ENCODE results near the gene BBS12.

The BBS12 gene

DNA sequence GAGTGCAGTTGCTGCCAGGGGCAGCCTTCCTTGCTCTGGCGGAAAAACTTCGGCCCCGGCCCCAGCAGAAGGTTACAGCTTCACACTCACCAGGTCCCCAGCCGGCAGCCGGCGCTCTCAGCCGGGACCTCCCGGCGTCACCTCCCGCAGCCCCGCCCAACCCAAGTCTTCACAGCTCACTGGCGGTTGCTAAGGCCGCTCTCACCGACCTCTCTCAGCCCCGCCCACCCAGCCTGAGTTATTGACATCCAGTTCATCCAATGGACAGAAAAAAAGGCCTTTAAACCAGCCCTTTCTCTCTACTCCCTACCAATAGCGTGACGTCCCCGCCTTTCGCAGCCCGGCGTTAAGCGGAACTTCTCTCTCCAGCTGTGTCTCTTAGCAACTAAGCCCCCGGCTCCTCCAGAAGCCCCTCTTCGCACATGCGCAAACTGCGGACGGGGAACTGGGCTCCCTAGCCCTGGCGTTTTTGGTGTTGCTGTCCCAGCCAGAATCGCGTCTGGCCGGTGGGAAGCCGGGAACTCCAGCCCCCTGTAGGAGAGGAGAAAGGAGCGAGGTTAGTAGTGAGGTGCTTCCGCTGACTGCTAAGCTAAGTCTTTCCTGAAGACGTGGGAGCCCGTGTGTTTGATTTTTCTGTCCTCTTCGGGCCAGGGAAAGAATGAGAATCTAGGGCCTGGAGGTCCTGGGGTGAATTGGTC lies at the start of gene BBS12:
Gene BBS12, plus strand, starts transcription at position 376 of the 698 bp plus-strand sequence. CDS start 9,189 bp downstream, outside the sequence.
- peak within 1 kb of the TSS; percentile 85 for H3K4me3 ChIP-seq (ENCODE audit: low read depth, low read length)
- no peaks in the 10 kb centered on the region for H3K36me3 ChIP-seq (ENCODE audit: control insufficient read depth, insufficient read depth, low read length)
- 0 out of 2 replicates have a peak, but pooled peaks cover 2% of the 10 kb centered on the region for H3K9me3 ChIP-seq (ENCODE audit: control insufficient read depth, insufficient read depth, low read length)
- H3K4me1 ChIP-seq (ENCODE audit: control insufficient read depth, insufficient read depth, low read length) = peaks cover 13% of the 10 kb centered on the region
- no peaks in the 10 kb centered on the region for H3K27me3 ChIP-seq (ENCODE audit: control insufficient read depth, insufficient read depth, low read length)
- peak within 1 kb of the TSS; percentile 68 for H3K9ac ChIP-seq (ENCODE audit: low read depth, low read length)
- H3K27ac ChIP-seq (ENCODE audit: low read depth, low read length) = peak within 1 kb of the TSS; percentile 93

DNA sequence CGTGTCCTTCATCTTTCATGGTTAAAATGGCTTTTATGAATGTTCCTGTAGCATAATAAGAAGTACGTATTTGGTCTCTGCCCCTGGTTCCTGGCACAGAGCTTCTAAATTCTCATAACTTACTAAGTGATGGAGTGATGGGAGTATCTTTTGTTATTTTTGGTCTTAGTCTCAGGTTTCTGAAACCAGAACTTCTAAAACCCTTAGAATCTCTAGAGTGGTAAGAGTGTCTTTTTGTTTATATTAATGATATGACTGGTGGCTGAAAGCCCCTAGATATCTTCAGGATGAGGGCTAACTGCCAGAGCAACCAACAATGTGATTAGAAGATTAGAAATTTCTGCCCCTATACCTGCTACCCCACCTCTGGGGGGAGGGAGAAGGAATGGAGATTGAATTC lies 45.8 kb upstream of the BBS12 start:
- Histone ChIP-seq H3K27me3 (ENCODE audit: control insufficient read depth, insufficient read depth, low read length) (no peaks in the 10 kb centered on the region), H3K9me3 (ENCODE audit: control insufficient read depth, insufficient read depth, low read length) (peaks cover 8% of the 10 kb centered on the region; the same call in 1 of the 2 replicates), H3K27ac (ENCODE audit: low read depth, low read length) (no peak overlapping the region), H3K36me3 (ENCODE audit: control insufficient read depth, insufficient read depth, low read length) (no peaks in the 10 kb centered on the region), H3K4me3 (ENCODE audit: low read depth, low read length) (no peak overlapping the region), H3K9ac (ENCODE audit: low read depth, low read length) (no peak overlapping the region), H3K4me1 (ENCODE audit: control insufficient read depth, insufficient read depth, low read length) (no peaks in the 10 kb centered on the region)

DNA sequence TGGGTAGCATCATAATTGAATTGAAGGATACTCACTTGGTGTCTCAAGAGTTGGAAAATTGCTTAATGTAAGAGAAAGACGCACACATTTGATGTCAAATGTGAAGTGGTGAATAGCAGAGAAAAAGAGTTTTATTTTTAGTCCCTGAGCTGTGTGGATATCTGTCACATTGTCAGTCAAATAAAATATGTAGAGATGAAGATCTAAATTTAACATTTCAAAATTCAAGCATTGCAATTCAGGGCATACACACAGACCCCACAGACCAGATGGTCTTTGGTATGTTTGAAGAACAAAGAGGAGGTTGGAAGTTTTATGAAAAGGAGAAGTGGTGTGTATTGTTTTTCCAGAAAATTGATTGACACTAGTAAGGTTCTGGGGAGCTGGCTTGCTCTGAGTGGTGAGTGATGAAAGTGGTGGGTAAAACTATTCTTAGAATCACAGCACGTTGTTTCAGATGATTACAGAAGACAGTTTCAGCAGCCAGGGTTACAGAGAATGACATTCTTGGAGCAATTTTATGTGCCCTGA lies 44.9 kb upstream of the BBS12 start:
- Histone ChIP-seq H3K27ac (ENCODE audit: low read depth, low read length) (no peak overlapping the region), H3K9ac (ENCODE audit: low read depth, low read length) (no peak overlapping the region), H3K4me3 (ENCODE audit: low read depth, low read length) (no peak overlapping the region)

DNA sequence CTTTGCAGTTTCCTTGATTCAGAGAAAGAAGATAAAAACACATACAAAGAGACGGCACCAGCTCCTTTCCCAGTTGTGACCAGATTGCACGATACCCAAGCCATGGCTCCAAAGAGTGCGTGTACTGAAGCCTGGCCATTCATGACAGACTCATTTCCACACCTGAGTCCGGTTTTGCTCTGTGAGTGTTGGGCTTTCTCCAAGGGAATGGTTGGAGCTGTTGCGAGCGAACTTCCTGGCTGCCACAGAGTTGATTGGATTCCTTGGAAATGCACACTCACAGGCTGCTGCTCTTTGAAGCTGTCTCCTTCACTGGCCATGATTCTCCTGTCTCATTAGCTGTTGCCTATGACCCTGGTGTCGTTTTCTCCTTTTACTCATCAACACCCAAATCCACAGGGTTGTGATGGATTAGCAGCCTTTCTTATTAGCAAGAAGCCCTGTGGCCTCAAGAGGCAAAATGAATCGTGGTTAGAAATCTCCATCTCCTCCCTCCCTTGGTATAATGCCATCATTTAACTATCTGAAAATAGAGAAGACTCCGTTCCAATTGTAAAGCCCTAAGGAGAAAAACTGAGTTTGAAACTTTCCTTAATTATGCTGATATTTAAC lies 43.9 kb upstream of the BBS12 start:
- Histone ChIP-seq H3K27me3 (ENCODE audit: control insufficient read depth, insufficient read depth, low read length) (no peaks in the 10 kb centered on the region), H3K9ac (ENCODE audit: low read depth, low read length) (no peak overlapping the region), H3K27ac (ENCODE audit: low read depth, low read length) (no peak overlapping the region), H3K4me3 (ENCODE audit: low read depth, low read length) (no peak overlapping the region), H3K4me1 (ENCODE audit: control insufficient read depth, insufficient read depth, low read length) (peaks cover 3% of the 10 kb centered on the region; the same call in 1 of the 2 replicates), H3K36me3 (ENCODE audit: control insufficient read depth, insufficient read depth, low read length) (no peaks in the 10 kb centered on the region), H3K9me3 (ENCODE audit: control insufficient read depth, insufficient read depth, low read length) (no peaks in the 10 kb centered on the region)

More for the DNA sequence above, 44.9 kb upstream of the BBS12 start:
- Histone ChIP-seq H3K27me3 (ENCODE audit: control insufficient read depth, insufficient read depth, low read length) (no peaks in the 10 kb centered on the region), H3K4me1 (ENCODE audit: control insufficient read depth, insufficient read depth, low read length) (no peaks in the 10 kb centered on the region), H3K36me3 (ENCODE audit: control insufficient read depth, insufficient read depth, low read length) (no peaks in the 10 kb centered on the region), H3K9me3 (ENCODE audit: control insufficient read depth, insufficient read depth, low read length) (peaks cover 2% of the 10 kb centered on the region; the same call in 1 of the 2 replicates)

DNA sequence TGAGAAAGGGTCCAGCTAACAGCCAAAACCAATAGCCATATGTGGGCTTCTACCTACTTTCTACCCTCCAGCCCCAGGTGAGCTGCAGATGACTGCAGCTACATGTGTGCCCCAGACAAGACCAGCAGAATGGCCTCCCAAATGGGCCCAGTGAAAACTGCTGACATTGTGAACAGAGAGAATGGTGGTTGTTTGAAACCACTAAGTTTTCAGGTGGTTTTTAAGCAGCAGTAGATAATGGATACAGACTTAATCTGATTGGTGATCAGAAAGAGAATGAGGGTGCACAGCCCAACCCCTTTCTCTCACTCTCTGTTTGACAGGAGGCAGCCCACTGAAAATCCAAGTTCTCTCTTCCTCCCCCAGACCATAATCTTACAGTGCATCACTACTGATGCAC lies 42.5 kb upstream of the BBS12 start:
- no peak overlapping the region for H3K9ac ChIP-seq (ENCODE audit: low read depth, low read length)
- no peaks in the 10 kb centered on the region for H3K9me3 ChIP-seq (ENCODE audit: control insufficient read depth, insufficient read depth, low read length)
- no peak overlapping the region for H3K4me3 ChIP-seq (ENCODE audit: low read depth, low read length)
- no peaks in the 10 kb centered on the region for H3K27me3 ChIP-seq (ENCODE audit: control insufficient read depth, insufficient read depth, low read length)
- H3K36me3 ChIP-seq (ENCODE audit: control insufficient read depth, insufficient read depth, low read length) = no peaks in the 10 kb centered on the region
- no peak overlapping the region for H3K27ac ChIP-seq (ENCODE audit: low read depth, low read length)
- peaks cover 3% of the 10 kb centered on the region; the same call in 1 of the 2 replicates for H3K4me1 ChIP-seq (ENCODE audit: control insufficient read depth, insufficient read depth, low read length)

DNA sequence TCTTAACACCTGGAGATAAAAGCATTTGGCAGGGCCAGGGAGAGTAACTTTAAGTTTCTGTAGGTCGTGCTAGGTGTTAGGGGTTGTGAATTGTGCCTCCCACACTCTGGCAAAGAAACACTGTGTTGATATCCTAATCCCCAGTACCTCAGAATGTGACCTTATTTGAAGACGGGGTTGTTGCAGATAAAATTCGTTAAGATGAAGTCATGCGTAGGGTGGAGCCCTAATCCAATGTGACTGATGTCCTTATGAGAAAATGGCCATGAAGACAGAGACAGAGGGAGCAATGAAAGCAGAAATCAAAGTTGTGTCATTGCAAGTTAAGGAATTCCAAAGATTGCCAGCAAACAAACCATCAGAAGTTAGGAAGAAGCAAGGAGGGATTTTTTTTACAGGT lies 40.5 kb upstream of the BBS12 start:
- H3K9ac ChIP-seq (ENCODE audit: low read depth, low read length) = no peak overlapping the region
- H3K9me3 ChIP-seq (ENCODE audit: control insufficient read depth, insufficient read depth, low read length) = no peaks in the 10 kb centered on the region
- no peaks in the 10 kb centered on the region for H3K36me3 ChIP-seq (ENCODE audit: control insufficient read depth, insufficient read depth, low read length)
- no peak overlapping the region for H3K4me3 ChIP-seq (ENCODE audit: low read depth, low read length)
- no peaks in the 10 kb centered on the region for H3K27me3 ChIP-seq (ENCODE audit: control insufficient read depth, insufficient read depth, low read length)
- H3K4me1 ChIP-seq (ENCODE audit: control insufficient read depth, insufficient read depth, low read length) = peaks cover 16% of the 10 kb centered on the region
- H3K27ac ChIP-seq (ENCODE audit: low read depth, low read length) = no peak overlapping the region

DNA sequence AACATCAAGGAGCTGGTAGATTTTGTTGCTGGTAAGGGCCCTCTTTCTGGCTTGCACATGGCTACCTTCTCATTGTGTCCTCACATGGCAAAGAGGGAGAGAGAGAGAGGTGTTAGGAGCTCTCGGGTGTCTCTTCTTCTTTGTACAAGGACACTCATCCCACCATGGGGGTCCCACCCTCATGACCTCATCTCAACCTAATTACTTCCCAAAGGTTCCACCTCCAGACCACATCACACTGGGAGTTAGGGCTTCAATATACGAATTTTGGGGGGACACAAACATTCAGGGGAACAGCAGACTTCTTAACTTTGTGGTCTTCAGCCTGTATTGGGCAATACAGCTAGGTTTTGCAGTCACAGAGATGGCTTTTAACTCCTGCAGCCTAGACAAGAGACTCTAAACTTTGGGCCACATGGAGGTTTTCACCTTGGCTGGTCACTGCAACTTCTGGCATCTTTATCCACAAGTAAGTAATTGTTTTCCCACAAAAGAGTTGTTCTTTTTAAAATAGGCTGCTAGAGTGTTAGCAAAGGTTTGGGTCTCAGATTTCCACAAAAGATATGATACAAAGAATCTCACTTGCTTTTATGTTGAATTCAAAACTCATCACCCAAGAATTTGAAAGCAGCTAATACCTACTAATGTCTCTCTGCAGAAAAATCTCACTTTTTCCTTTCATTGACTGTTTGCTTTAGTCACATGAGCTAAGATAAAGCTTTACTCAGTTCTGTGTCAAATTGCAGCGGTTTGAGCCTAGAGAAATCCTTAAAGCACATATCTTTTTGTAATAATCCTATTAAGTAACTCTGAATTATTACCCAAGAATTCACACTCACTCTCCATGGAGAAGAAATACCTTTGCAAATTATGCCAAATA lies 39.6 kb upstream of the BBS12 start:
- no peak overlapping the region for H3K27ac ChIP-seq (ENCODE audit: low read depth, low read length)
- no peak overlapping the region for H3K9ac ChIP-seq (ENCODE audit: low read depth, low read length)
- H3K27me3 ChIP-seq (ENCODE audit: control insufficient read depth, insufficient read depth, low read length) = no peaks in the 10 kb centered on the region
- peaks cover 21% of the 10 kb centered on the region for H3K4me1 ChIP-seq (ENCODE audit: control insufficient read depth, insufficient read depth, low read length)
- H3K9me3 ChIP-seq (ENCODE audit: control insufficient read depth, insufficient read depth, low read length) = no peaks in the 10 kb centered on the region
- H3K36me3 ChIP-seq (ENCODE audit: control insufficient read depth, insufficient read depth, low read length) = no peaks in the 10 kb centered on the region
- H3K4me3 ChIP-seq (ENCODE audit: low read depth, low read length) = no peak overlapping the region

DNA sequence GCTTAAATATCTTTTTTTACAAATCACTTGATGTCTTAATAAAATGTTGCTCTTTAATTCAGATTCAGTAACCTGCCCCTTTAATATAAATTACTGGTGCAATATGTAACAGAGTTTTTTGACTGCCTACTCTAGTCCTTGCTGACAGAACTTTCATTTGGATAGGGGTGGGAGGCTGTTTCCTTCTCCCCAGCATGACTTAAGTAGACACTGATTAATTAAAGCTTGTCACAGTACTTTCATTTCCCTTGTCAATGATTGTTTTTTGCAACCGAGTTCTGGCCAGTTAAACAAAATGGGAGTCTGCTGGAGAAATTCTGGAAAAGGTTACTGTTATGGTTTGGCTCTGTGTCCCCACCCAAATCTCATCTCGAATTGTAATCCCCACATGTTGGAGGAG lies 37.3 kb upstream of the BBS12 start:
- Histone ChIP-seq H3K27ac (ENCODE audit: low read depth, low read length) (no peak overlapping the region), H3K36me3 (ENCODE audit: control insufficient read depth, insufficient read depth, low read length) (no peaks in the 10 kb centered on the region), H3K9ac (ENCODE audit: low read depth, low read length) (no peak overlapping the region), H3K27me3 (ENCODE audit: control insufficient read depth, insufficient read depth, low read length) (no peaks in the 10 kb centered on the region), H3K9me3 (ENCODE audit: control insufficient read depth, insufficient read depth, low read length) (no peaks in the 10 kb centered on the region), H3K4me3 (ENCODE audit: low read depth, low read length) (no peak overlapping the region), H3K4me1 (ENCODE audit: control insufficient read depth, insufficient read depth, low read length) (peaks cover 21% of the 10 kb centered on the region)

DNA sequence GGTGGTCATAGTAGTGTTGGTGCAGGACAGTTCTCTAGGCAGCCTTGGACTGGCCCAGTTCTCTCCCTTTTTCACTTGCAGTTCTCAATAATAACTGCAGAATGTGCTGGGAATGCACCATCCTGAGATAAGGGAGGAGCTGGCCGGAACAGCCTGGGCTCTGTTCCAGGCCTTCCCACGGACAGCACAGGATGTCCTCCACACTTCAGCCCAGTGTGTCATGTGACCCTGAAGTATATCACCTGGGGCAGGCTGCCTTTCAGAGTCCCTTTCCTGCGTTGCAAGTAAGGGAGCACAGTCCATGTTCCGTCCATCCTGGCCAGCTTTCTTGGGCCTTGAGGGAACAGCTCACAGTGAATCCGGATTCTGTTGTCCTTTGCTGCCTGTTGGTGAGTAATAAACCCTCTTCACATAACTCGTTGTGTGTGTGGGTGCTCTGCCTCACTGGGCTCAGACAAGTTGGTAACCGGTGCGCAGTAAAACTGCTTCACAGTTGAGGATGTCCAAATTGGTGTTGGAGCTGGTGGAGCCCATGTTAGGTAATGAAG lies 32.3 kb upstream of the BBS12 start:
- H3K9me3 ChIP-seq (ENCODE audit: control insufficient read depth, insufficient read depth, low read length) = no peaks in the 10 kb centered on the region
- H3K9ac ChIP-seq (ENCODE audit: low read depth, low read length) = no peak overlapping the region
- no peaks in the 10 kb centered on the region for H3K27me3 ChIP-seq (ENCODE audit: control insufficient read depth, insufficient read depth, low read length)
- no peak overlapping the region for H3K27ac ChIP-seq (ENCODE audit: low read depth, low read length)
- H3K4me1 ChIP-seq (ENCODE audit: control insufficient read depth, insufficient read depth, low read length) = peaks cover 18% of the 10 kb centered on the region
- H3K36me3 ChIP-seq (ENCODE audit: control insufficient read depth, insufficient read depth, low read length) = no peaks in the 10 kb centered on the region
- no peak overlapping the region for H3K4me3 ChIP-seq (ENCODE audit: low read depth, low read length)

DNA sequence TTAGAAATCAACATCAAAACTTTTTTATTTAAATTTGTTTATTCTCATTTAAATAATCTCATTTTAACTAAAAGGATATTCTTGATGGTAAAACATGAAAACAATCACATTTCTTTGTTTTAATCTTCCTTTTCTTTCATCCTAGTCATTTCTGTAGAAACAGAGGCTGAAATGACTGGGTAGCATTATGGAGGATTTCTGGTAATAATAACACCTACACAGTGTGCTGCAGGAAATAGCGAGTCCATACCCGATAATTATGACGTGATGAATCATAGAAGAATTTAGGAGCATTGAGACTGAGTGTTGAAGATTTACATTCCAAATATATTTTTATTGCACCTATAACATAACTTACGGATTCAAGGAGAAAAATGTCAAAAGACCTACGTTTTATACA lies 31.4 kb upstream of the BBS12 start:
- no peaks in the 10 kb centered on the region for H3K9me3 ChIP-seq (ENCODE audit: control insufficient read depth, insufficient read depth, low read length)
- no peak overlapping the region for H3K27ac ChIP-seq (ENCODE audit: low read depth, low read length)
- no peak overlapping the region for H3K4me3 ChIP-seq (ENCODE audit: low read depth, low read length)
- H3K27me3 ChIP-seq (ENCODE audit: control insufficient read depth, insufficient read depth, low read length) = no peaks in the 10 kb centered on the region
- H3K4me1 ChIP-seq (ENCODE audit: control insufficient read depth, insufficient read depth, low read length) = peaks cover 14% of the 10 kb centered on the region
- H3K9ac ChIP-seq (ENCODE audit: low read depth, low read length) = no peak overlapping the region
- H3K36me3 ChIP-seq (ENCODE audit: control insufficient read depth, insufficient read depth, low read length) = no peaks in the 10 kb centered on the region

All from HUES48 (cell line).